ENCODE data around the gene CLCN7.

Gene CLCN7, protein sequence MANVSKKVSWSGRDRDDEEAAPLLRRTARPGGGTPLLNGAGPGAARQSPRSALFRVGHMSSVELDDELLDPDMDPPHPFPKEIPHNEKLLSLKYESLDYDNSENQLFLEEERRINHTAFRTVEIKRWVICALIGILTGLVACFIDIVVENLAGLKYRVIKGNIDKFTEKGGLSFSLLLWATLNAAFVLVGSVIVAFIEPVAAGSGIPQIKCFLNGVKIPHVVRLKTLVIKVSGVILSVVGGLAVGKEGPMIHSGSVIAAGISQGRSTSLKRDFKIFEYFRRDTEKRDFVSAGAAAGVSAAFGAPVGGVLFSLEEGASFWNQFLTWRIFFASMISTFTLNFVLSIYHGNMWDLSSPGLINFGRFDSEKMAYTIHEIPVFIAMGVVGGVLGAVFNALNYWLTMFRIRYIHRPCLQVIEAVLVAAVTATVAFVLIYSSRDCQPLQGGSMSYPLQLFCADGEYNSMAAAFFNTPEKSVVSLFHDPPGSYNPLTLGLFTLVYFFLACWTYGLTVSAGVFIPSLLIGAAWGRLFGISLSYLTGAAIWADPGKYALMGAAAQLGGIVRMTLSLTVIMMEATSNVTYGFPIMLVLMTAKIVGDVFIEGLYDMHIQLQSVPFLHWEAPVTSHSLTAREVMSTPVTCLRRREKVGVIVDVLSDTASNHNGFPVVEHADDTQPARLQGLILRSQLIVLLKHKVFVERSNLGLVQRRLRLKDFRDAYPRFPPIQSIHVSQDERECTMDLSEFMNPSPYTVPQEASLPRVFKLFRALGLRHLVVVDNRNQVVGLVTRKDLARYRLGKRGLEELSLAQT

DNA sequence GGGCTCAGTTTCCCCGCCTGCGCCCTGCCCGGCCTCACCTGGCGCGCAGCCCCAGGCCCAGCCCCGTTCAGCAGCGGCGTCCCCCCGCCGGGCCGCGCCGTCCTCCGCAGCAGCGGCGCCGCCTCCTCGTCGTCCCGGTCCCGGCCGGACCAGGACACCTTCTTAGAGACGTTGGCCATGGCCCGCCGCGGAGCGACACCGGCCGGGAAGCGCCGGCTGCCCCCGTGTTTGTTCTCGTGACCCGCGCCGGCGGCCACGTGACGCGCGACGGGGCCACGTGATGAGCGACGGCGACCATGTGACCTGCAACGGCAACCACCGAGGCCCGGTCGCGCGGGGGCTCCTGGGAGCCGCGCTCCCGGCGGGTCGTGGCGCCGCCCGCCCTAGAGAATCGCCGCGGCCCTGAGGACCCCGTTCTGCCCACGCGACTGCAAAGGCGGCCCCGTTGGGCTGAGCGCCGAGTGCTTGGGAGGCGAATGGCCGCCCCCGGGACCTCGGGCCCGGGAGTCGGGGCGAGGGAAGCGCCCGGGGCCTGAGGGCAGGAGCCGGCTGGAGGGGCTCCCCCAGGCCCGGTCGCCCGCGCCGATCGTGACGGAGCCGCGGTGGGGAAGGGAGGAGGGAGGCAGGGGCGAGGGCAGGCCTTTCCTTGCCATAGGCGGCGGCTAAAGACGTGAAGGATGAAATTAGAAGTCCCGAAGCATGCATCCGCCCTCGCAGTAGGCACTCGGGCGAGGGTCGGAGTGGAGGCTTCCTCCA lies at the start of gene CLCN7:
Gene CLCN7 (minus strand): TSS at position 233 of the 756 bp plus-strand sequence. CDS start 54 bp downstream, at position 179.
- peak; percentile 80 for DNase-seq (ENCODE audit: low read depth)

DNA sequence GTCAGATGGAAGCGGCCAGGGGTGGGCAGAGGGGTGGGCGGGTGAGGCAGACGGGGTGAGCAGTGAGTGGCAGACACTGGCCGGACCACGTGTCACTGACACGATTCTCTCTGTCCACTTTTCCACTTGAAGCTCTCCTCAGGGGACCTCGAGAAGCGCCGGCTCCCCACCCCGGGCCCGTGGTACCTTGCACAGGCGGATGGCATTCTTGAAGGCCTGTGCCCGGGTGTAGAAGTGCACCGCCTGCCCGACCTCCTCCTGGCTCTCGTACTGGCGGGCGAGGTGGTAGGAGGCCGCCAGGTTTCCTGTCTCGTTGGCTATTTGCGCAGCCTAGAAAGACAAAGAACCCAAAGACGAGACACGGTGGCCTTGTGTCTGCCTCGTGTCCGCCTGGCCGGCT lies 49.5 kb upstream of the CLCN7 start:
- no peak for DNase-seq (ENCODE audit: low read depth)

DNA sequence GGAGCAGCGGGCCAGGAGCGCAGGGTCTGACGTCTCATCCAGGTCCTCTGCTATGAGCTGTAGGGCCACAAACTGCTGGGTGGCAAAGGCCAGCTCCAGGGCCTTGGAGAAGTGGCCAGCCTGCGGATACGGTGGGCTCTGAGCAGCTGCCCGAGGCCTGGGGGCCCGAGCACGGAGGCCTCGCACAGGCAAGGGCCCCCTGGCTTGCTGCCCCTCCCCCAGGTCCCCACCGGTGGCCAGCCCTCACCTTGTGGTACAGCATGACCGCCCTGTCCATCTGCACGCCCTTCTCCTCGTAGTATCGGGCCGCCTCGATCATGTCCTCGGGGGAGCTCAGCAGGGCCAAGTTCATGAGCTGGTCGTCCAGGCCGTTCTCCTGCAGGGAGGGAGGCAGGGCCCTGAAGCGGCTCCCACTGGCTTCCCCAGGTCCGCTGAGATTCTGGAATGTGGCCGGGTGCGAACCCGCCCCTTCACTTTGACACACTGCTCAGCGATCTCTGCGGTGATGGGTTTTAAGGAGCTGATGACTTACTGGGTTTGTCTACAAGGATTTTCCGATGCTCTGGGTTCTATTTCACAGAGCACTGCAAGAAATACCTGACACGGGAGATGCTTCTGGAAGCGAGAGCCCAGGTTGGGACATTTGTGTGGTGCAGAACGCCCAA lies 48.9 kb upstream of the CLCN7 start:
- DNase-seq (ENCODE audit: low read depth): no peak

DNA sequence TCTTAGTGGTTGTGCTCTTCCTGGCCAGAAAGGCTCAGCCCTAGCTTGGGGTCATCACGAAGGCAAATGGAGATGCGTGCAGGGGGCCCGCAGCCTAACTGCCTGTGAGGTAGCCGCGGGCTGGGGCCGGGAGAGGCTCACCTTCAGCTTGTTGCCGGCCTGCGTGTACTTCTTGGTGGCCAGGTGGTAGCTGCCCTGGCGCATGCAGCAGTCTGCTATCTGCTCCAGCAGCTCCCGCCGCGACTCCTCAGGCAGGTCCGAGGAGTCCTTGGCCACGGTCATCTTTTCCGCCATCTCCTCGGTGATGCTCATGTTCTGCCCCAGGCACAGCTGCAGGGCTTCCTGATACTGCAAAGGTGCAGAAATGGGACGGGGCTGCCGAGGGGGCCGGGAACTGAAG lies 45.6 kb upstream of the CLCN7 start:
- DNase-seq (ENCODE audit: low read depth): no peak

DNA sequence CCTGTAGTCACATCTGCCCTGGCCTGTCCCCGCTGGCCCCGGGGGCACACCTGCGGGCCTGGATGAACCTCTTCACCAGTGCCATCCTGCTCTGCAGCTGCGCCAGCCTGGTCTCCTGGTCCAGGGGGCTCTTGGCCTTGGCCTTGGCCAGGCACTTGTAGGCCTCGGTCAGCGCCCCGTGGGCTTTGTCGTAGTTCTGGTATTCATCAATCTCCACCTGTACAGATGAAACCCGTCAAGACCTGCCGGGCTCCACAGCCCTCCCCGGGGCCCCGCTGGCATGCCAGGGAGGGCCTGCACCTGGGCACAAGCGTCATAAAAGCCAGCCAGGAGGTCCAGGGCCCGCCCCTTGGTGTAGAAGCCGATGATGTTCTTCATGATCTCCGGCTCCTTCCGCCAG lies 45.0 kb upstream of the CLCN7 start:
- no peak for DNase-seq (ENCODE audit: low read depth)

DNA sequence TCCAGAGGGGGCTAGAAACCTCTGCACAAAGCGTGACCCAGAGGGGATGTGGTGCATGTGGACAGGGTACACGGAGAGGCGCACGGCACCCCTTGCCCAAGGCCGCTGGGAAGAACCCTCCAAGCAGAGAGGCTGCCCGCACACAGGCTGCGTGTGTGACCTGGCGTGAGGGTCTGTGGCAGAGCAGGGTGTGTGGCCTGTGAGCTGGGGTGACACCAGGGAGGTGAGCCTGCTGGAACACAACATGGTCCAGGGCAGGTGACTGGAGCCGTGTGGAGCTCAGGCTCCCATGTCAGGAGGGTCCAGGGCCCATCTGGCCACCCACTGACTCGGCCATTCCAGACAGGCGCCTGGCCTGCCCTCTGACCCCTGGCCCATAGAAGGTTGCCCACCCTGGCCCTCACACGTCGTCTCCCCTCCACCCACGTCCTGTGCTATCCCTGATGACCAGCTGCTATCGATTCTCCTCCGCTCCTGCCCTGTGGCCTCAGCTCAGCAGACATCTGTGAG lies 43.9 kb upstream of the CLCN7 start:
- DNase-seq (ENCODE audit: low read depth): no peak

DNA sequence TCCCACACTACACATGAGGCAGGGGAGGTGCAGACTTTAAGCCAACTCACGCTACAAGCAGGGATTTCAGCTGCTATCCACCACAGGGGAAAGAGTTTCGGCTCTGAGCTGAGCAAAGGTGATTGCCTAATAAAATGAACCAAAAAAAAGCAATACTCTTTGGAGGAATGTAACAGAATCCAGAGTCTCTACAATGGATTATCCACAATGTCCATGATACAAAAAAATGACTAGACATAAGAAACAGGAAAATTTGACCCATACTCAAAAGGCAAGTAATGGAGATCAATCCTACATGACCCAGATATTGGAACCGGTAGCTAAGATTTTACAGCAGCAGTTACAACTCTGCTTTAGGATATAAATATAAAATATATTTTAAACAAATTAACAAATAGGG lies 39.7 kb upstream of the CLCN7 start:
- DNase-seq (ENCODE audit: low read depth): no peak

DNA sequence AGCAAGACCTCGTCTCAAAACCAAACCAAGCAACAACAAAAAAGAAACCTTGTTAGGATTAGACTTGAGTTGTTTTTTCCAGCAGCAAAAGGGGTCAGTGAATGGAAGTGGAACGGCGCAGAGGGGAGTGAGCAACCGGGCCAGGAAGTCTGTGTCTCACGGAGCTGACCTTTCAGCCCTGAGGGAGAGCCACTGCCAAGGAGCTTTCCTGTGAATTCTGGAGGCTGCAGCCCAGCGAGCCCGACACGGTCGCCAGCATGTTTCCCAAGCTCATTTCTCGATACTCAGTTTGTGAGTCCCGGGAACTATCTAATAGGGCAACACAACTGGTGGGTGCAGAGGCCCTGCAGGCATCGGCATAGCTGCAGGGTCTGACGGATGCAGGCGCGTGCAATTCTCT lies 37.9 kb upstream of the CLCN7 start:
- DNase-seq (ENCODE audit: low read depth): no peak

DNA sequence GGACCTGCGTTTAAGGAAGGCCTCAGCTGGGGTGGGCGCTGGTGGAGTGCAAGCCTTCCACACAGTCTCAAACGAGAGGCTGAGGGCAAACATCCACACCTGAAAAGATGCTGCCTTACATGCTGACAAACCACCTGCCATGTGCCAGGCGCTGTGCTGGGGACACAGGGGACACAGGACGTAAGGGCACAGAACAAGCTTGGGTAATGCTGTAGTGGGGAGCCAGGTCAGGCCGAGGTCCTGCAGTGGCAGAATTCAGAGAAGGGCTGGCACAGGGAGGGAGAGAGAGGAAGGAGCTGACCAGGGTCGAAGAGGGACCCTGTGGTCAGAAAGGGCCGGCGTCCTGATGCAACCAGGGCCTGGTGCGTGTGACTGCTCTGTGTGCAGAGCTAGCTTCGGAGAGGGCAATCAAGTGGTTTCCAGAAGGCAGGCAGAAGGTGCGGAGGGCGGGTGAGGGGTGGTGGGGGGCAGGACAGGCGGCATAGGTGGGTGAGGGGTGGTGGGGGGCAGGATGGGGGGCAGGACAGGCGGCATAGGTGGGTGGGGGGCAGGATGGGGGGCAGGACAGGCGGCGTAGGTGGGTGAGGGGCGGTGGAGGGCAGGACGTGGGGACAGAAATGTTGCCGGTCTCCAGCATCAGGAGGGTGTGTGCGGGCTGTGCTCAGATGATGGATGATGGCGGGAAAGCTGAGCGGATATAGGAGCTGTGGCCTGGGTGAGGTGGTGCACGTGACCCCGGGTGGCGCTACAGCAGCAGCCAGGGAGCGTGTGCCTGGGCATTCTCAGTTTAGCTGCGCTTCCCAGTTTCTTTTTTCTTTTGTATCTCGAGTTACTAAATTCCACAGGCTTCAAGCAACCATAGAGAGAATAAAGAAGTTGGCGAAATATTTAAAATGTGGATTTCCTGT lies 37.1 kb upstream of the CLCN7 start:
- DNase-seq (ENCODE audit: low read depth): no peak

DNA sequence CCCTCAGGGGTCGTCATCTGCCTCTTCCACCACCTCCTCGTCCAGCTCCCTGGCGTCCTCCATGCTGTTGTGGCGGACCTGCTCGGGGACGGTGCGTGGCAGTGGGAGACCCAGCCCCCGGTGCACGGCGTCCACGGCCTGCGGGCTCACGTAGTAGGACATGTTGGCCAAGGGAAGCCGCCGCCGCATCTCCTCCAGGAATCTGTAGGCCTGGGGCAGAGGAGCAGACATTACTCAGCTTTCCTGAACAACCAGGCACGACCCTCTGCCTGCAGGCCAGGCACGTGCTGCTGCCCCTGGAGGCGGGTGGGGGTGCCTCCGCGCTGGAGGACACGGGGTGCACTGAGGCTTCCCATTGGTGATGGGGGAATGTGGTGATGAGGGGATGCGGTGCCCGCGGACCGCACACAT lies 36.1 kb upstream of the CLCN7 start:
- no peak for DNase-seq (ENCODE audit: low read depth)

DNA sequence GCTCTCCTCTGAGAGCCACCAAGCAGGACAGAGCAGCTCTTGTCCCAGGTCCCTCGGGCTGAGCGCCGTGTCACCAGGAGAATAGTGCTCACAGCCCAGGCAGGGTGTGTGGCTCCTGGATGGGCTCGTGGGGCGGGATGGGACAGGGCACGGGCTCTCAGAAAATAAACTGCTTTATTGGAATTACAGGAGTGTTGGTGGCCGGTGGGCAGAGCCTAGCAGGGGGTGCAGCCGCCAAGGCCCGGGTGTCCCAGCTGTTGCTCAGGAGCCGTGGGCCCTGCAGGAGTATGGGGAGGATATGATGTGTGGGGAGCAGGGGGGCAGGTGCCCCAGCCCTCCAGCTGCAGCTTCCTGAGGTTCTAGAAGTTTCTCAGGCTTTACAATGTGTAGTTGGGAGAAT lies 35.4 kb upstream of the CLCN7 start:
- DNase-seq (ENCODE audit: low read depth): no peak

DNA sequence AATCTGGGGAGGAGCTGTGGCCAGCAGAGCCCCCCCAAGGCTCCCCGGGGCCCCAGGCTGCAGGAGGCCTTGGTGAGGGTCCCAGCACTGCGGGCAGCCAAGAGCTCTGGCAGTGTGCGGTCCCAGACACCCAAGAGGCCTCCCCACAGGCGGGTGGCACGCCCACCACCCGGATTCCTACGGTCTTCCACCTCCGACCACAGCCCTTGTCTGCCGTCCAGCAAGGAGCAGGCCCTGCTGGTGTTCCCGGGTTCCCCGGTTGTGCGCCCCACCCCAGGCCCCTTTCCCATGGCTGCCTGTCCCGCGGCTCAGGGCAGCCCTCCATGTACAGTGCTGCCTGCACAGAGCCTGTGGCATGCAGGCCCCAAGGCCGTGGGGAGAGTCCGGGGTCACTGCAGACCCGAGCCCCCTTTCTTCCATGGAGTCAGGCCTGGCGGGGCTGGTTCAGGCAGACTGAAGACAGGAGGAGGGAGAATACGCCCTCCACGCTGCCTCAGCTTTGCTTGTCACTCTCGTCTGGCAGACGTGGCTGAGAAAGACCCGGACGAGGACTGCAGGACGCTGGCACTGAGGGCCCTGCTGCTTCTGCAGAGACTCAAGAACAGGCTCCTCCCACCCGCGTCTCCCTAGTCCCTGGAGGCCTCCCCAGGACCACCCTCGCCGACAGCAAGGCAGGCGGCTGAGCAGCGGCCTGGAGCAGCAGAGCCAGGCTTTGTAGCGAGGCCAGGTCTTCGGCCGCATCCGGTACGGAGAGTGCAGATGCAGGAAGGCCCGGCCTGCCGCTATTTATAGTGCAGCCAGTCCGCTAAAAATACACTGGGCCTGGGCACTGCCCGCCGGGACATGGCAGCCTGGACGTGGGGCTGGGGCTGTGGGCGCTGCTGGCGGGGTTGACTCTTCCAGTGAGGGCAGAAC lies 34.7 kb upstream of the CLCN7 start:
- no peak for DNase-seq (ENCODE audit: low read depth)

DNA sequence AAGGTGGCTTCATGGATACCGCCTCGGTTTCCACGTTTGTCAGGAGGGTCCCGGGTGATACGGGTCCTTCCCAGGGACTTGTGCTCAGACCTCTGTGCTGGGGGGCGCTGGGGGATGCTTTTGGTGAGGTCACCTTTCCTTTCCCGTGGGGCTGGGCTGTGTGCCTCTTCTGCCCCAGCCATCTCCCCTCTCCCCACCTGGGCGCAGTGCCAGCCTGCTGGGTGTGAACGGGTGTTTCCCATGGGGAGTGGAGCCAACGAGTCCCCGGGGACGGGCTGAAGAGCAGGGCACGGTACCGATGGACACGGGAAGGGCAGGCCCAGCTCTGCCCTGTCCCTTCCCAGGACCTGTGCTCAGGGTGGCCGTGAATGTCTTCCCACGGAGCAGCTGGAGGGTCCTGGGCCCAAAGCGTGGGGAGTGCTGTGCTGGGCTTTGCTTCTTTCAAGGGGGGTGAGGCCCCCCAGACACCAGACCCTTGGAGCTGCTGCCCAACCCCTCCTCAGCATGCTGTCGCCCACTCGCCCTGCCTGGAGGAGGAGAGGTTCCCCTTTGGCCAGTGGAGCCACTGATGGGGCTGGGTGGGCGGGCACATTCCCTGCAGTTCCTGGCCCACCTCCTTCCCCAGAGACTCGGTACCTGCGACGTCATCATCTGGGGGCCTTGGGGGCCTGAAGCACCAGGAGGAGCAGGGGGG lies 33.8 kb upstream of the CLCN7 start:
- no peak for DNase-seq (ENCODE audit: low read depth)

DNA sequence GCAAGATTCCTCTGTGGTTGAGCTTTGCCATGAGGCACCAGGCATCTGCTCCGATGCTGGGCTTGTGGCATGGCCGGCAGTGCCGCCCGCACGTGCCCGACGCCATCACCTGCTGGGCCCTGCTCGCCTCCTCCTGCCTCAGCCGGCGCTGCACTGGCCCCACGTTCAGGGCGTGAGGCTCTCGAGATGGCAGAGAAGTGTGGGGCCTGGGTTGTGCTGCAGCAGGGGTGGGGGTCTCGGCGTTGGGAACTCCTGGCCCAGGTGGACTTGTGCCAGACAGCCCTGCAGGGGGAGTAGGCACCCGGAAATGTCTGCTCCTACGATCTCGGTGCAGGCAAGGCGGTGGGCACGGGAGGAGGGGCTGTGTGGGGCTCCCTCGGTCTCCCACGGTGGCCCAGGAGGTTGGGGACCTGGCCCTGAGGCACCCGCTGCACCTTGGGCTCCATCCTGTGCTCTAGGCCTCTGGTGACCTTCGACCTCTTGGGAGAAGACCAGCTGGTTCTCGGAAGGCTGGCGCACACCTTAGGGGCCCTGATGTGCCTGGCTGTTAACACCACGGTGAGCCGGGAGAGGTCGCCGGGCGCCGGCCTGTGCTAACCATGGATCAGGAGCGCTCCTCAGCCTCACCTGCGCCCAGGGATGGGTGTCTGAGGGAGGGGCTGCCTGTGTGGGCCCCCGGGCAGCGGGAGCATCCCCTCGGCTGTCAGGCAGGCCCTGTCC lies 31.8 kb upstream of the CLCN7 start:
- DNase-seq (ENCODE audit: low read depth): no peak

DNA sequence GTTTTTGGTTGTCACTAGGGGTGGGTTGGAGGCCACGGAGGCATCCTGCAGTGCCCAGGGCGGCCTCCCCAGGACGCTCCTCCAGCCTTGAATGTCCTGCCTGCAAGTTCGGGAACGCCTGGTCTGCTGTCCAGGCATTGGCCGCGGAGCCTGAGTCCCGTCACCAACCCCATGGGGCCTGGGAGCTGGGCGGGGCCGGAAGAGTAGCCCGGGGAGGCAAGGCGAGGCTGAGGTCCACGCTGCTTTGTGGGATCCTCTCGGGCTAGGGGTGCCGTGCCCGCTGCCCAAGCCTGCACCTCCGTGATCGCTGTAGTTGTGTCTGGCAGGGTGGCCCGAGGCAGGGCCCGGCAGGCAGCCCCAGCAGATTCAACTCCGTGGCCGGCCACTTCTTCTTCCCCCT lies 31.1 kb upstream of the CLCN7 start:
- DNase-seq (ENCODE audit: low read depth): no peak

DNA sequence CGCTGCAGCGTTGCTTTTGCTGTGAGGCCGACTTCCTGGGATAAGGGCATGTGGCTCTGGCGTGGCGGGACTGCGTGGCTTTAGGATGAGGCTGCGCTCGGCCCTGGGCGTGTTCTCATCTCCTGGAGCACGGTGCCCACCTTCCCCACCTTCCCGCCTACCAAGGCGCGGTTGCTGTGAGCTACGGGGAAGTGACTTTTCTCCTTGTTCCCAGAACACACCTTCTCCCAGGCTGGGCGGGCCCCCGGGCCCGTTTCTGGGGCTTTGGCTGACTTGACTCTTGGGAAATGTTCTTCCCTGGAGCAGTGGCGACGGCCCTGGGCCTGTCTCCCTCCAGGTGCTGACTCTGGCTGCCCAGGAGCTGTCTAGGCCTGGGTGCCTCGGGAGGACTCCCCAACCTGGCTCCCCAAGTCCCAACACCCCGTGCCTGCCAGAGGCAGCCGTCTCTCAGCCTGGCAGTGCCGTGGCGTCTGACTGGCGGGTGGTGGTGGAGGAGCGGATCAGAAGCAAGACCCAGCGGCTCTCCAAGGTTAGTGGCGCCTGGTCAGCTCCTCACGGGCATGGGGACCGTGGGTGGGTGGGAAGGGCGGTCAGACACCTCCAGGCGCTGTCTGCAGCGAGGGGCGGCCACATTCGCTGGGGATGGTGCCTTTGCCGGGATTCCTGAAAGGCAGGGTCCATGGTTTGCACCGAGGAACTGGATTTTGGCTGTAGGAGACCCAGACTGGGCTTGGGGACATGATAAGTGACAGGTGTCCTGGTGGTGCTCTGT lies 30.4 kb upstream of the CLCN7 start:
- no peak for DNase-seq (ENCODE audit: low read depth)

DNA sequence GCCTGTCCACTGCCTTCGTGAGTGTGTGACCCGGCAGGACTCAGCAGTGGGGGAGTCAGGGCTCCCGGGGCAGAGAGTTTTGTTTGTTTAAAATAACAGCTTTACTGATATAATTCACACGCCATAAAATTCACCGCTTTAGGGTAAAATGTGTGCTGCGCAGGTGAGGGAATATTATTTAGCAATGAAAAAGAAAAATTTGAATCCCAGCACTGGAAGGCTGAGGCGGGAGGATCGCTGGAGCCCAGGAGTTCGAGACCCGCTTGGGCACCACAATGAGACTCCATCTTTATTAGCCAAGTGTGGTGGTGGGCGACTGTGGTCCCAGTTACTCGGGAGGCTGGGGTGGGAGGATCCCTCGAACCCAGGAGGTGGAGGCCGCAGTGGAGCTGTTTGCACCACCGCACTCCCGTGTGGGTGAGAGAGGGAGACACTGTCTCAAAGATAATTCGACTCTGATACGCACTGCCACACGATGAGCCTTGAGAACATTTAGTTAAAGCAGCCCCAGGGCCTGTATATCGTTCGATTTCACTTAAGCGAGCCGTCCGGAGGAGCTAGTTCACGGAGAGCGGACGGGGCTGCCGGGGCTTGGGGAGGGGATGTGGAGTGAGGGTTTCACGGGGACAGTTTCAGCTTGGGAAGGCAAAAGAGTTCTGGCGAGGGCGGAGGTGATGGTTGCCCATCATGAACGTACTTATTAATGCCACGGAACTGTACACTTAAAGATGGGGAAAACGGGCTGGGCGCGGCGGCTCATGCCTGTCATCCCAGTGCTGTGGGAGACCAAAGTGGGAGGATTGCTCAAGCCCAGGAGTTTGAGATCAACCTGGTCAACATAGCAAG lies 28.5 kb upstream of the CLCN7 start:
- no peak for DNase-seq (ENCODE audit: low read depth)

Measured in stimulated activated CD8-positive, alpha-beta memory T cell treated with anti-CD3 and anti-CD28 coated beads, Interleukin-12 subunit alpha, Interleukin-12 subunit beta, amount 100 ng/mL, for 4 hours (primary cell).